ENCODE measurements around the gene HOXA11. TPM values are rescaled to one million over a fixed set of nuclear protein-coding genes. Genes with fewer than 3 reads are reported as not detected.

HOXA11 gene
- total RNA-seq, 4 donors from 2014 or later = 4.5 to 21.3 (median 7.7) TPM

GRCh38 chr7:27194686-27195379 is 9.8 kb upstream of the HOXA11 start:
- H3K27me3 ChIP-seq = peaks cover 71% of the 10 kb centered on the region
- intact Hi-C loops (cut with DNase I; ENCODE audit: low total_unique reads) = loop anchor here (5.0 to 10.0 kb wide), 3 partner anchors 722 to 980 kb away; no protein-coding TSS in a partner anchor

GRCh38 chr7:27194002-27194352 is 8.9 kb upstream of the HOXA11 start:
- H3K36me3 ChIP-seq = no peaks in the 10 kb centered on the region
- no peak for TF ChIP-seq POLR2A (IDR thresholded peaks at IDR 0.05)
- in situ Hi-C loops (cut with MboI; ENCODE audit: low pct_ligation_motif_present in 1 of 4, low pct_unique_long_range_greater_than_20kb in 1 of 4, low sequenced_read_pairs in 3 of 4) (loop anchor here in 2 of 4 donors (25.0 kb wide), 1 partner anchor 1332 kb away; no protein-coding TSS in a partner anchor), intact Hi-C loops (cut with DNase I; ENCODE audit: low total_unique reads) (loop anchor here (5.0 to 10.0 kb wide), 3 partner anchors 723 to 981 kb away; no protein-coding TSS in a partner anchor)
- 18 to 43% methylated on average over 2 of the region's 2 CpGs for WGBS, 2 donors (ENCODE audit: low coverage in 1 of 2)
- peak overlapping the region; percentile 95 to 99 (median 98) for H3K27ac ChIP-seq
- H3K4me3 ChIP-seq = peak overlapping the region in 3 of 4 donors; percentile 57 to 73 (median 59)
- peaks cover 16 to 48% (median 34%) of the 10 kb centered on the region in 4 donors for H3K4me1 ChIP-seq
- H3K9me3 ChIP-seq = no peaks in the 10 kb centered on the region
- DNase-seq = no peak
- H3K27me3 ChIP-seq = peaks cover 72% of the 10 kb centered on the region

More at GRCh38 chr7:27194686-27195379, 9.8 kb upstream of the HOXA11 start:
- WGBS, 2 donors (ENCODE audit: low coverage in 1 of 2) = 31 to 35% methylated on average over 9 of the region's 9 CpGs
- peaks cover 11 to 43% (median 25%) of the 10 kb centered on the region in 4 donors for H3K4me1 ChIP-seq
- TF ChIP-seq EP300 (IDR thresholded peaks at IDR 0.05; ENCODE audit: low read depth) = no peak
- TF ChIP-seq, protein P1, sequence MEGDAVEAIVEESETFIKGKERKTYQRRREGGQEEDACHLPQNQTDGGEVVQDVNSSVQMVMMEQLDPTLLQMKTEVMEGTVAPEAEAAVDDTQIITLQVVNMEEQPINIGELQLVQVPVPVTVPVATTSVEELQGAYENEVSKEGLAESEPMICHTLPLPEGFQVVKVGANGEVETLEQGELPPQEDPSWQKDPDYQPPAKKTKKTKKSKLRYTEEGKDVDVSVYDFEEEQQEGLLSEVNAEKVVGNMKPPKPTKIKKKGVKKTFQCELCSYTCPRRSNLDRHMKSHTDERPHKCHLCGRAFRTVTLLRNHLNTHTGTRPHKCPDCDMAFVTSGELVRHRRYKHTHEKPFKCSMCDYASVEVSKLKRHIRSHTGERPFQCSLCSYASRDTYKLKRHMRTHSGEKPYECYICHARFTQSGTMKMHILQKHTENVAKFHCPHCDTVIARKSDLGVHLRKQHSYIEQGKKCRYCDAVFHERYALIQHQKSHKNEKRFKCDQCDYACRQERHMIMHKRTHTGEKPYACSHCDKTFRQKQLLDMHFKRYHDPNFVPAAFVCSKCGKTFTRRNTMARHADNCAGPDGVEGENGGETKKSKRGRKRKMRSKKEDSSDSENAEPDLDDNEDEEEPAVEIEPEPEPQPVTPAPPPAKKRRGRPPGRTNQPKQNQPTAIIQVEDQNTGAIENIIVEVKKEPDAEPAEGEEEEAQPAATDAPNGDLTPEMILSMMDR (IDR thresholded peaks at IDR 0.05) = no peak
- TF ChIP-seq POLR2AphosphoS5 (IDR thresholded peaks at IDR 0.05) = no peak
- TF ChIP-seq POLR2A (IDR thresholded peaks at IDR 0.05) = no peak
- peak overlapping the region; percentile 95 to 99 (median 98) for H3K27ac ChIP-seq
- DNase-seq = peak; percentile 38
- H3K9me3 ChIP-seq = no peaks in the 10 kb centered on the region
- H3K4me3 ChIP-seq = peak overlapping the region in 3 of 4 donors; percentile 57 to 73 (median 59)
- no peaks in the 10 kb centered on the region for H3K36me3 ChIP-seq
- in situ Hi-C loops (cut with MboI; ENCODE audit: low pct_ligation_motif_present in 1 of 4, low pct_unique_long_range_greater_than_20kb in 1 of 4, low sequenced_read_pairs in 3 of 4) = loop anchor here in 2 of 4 donors (25.0 kb wide), 1 partner anchor 1333 kb away; no protein-coding TSS in a partner anchor

DNA sequence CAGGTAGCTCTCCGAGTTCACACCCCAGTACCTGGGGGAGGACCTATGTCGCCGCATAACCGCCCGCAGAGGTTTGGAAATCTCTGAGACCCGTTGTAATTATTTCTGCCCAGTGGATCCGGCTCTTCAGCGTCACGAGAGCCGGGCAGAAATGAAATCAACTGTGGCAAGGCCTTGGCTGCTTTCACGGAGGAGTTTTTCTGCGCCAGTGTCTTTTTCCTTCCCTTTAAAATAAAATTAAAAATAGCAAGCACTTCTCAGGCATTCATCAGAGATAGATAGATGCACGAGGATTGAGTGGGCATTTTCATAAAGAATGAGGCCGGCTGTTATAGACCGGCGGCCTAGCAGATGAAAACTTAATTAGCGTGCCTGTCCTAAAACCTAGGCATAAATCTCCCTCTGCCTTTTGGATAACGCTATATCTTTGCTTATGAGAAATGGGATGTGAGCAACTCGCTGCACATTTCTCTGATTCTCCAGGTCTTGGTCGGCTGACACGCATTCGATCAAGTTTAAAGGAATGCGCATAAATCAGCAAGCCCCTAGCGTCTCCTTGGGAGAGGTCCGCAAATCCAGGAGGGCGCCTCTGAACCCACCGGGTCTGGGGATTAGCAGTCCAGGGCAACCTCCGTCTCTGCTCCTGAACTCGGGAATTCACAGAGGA is 8.4 kb upstream of the HOXA11 start:
- intact Hi-C loops (cut with DNase I; ENCODE audit: low total_unique reads) = loop anchor here (5.0 to 10.0 kb wide), 3 partner anchors 724 to 981 kb away; no protein-coding TSS in a partner anchor
- DNase-seq = no peak
- no peaks in the 10 kb centered on the region for H3K9me3 ChIP-seq
- in situ Hi-C loops (cut with MboI; ENCODE audit: low pct_ligation_motif_present in 1 of 4, low pct_unique_long_range_greater_than_20kb in 1 of 4, low sequenced_read_pairs in 3 of 4) = loop anchor here in 2 of 4 donors (25.0 kb wide), 1 partner anchor 1331 kb away; no protein-coding TSS in a partner anchor
- peak overlapping the region; percentile 27 to 73 (median 58) for H3K4me3 ChIP-seq
- peaks cover 16 to 48% (median 37%) of the 10 kb centered on the region in 4 donors for H3K4me1 ChIP-seq
- no peak for TF ChIP-seq POLR2AphosphoS5 (IDR thresholded peaks at IDR 0.05)
- no peak for TF ChIP-seq EP300 (IDR thresholded peaks at IDR 0.05; ENCODE audit: low read depth)
- TF ChIP-seq, protein P1 (IDR thresholded peaks at IDR 0.05) = peak in 1 of 5 experiments; percentile 9
- no peak for TF ChIP-seq POLR2A (IDR thresholded peaks at IDR 0.05)
- 14 to 30% methylated on average over 4 to 29 of the region's 29 CpGs for WGBS, 2 donors (ENCODE audit: low coverage in 1 of 2)
- H3K27me3 ChIP-seq = peaks cover 72% of the 10 kb centered on the region
- H3K36me3 ChIP-seq = no peaks in the 10 kb centered on the region
- H3K27ac ChIP-seq = peak overlapping the region; percentile 95 to 99 (median 98)

DNA sequence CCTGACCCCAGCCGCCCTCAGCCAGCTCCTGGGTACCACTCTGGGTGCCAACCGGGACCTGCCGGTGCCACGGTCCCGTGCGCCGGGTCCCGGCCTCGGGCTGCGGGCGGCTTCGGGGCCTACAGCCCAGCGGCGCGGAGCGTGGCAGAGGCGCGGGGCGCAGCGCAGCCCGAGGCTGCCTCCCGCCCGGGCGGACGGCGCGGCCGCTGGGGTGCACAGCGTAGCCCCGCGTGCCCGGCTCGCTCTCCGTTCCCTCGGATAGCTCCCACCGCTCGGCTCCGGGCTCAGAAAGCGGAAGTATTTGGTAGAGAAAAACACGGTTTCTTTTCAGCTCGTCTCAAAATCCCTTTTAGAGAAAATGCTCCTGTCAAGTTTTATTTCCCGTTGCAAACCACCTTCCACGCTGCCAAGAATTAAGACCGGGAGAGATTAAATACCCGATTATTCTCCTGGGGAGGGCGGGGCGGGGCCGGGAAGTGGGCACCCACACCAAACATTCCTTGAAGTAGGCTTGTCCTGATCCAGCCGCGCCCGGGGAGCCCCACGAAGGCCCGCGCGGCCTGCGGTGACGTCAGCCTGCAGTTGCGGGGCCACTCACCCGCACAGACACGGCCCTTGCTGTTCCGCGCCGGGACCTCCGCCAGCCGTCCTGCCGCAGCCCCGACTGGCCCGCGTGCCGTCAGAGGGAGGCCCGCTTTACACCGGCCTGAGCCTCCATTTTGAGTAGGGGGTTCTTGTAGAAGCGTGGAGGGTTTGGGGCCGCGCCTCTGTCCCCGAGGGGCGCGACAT is 7.7 kb upstream of the HOXA11 start:
- peaks cover 72% of the 10 kb centered on the region for H3K27me3 ChIP-seq
- peak overlapping the region; percentile 27 to 73 (median 58) for H3K4me3 ChIP-seq
- H3K36me3 ChIP-seq = no peaks in the 10 kb centered on the region
- intact Hi-C loops (cut with DNase I; ENCODE audit: low total_unique reads) = loop anchor here (5.0 to 10.0 kb wide), 3 partner anchors 725 to 982 kb away; no protein-coding TSS in a partner anchor
- peak; percentile 63 for DNase-seq
- no peaks in the 10 kb centered on the region for H3K9me3 ChIP-seq
- peaks cover 16 to 51% (median 43%) of the 10 kb centered on the region in 4 donors for H3K4me1 ChIP-seq
- WGBS, 2 donors (ENCODE audit: low coverage in 1 of 2) = 4% methylated on average over 76 of the region's 78 CpGs; no CpG with 5 or more reads in 1 of the 2 donors
- in situ Hi-C loops (cut with MboI; ENCODE audit: low pct_ligation_motif_present in 1 of 4, low pct_unique_long_range_greater_than_20kb in 1 of 4, low sequenced_read_pairs in 3 of 4) = loop anchor here in 2 of 4 donors (25.0 kb wide), 1 partner anchor 1330 kb away; no protein-coding TSS in a partner anchor
- peak overlapping the region; percentile 95 to 99 (median 98) for H3K27ac ChIP-seq
- TF ChIP-seq POLR2A (IDR thresholded peaks at IDR 0.05) (peak; percentile 7), EP300 (IDR thresholded peaks at IDR 0.05; ENCODE audit: low read depth) (no peak), POLR2AphosphoS5 (IDR thresholded peaks at IDR 0.05) (peak in 2 of 3 donors; percentile 41 to 54)
